ENCODE results near the gene PHKG2.

The PHKG2 gene

DNA sequence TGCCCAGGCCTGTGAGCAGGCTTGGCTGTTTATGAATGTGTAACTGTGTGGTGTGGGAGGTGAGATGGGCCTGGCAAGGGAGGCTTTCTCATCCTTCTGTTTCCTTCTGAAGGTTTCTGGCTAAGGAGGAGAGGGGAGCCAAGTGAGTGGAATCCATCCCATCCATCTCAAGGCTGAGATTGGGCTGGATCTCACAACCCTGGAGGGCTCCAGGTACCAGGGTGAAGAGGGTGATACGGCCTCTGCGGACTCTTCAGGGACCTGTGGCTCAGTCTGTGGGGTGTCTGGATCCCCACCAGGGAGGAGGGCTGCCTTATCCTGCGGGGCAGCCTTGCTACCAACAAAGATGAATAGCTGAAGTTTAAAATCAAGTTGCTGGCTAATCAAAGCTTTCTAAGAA is 31.8 kb downstream of the PHKG2 start:
- no peaks in the 10 kb centered on the region for H3K9me3 ChIP-seq (ENCODE audit: low read length)
- H3K9ac ChIP-seq (ENCODE audit: low read length), result no peak overlapping the region
- H3K4me3 ChIP-seq (ENCODE audit: low read depth in 1 of 2, low read length in 2 of 2), result no peak overlapping the region
- no peaks in the 10 kb centered on the region for H3K27me3 ChIP-seq (ENCODE audit: control insufficient read depth in 1 of 2, insufficient read depth in 2 of 2, low read length in 2 of 2)
- H3K4me1 ChIP-seq (ENCODE audit: insufficient read depth, low read length), result peaks cover 16% of the 10 kb centered on the region
- no peak overlapping the region for H3K27ac ChIP-seq (ENCODE audit: low read depth, low read length)
- peaks cover 22% of the 10 kb centered on the region for H3K36me3 ChIP-seq (ENCODE audit: insufficient read depth, low read length)

DNA sequence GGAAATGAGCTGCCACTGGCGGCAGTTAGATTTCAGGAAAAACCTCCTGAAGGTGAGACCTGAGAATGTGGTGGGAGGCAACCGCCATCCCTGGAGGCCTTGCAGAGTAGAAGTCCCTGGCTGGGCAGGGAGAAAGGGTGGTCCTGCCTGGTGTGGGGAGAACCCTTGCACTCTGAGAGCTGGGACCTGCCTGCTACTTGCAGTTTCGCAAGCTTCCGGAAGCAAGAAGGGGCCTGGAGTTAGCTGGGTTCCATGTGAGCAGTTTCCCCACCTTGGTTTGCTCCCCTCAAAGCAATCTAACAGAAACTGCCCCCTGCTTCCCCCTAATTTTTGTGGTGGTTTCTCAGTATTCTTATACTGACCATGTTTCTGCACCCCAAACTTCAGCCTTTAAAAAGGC is 32.3 kb downstream of the PHKG2 start:
- H3K4me1 ChIP-seq (ENCODE audit: insufficient read depth, low read length), result peaks cover 20% of the 10 kb centered on the region
- H3K36me3 ChIP-seq (ENCODE audit: insufficient read depth, low read length), result peaks cover 22% of the 10 kb centered on the region
- H3K9ac ChIP-seq (ENCODE audit: low read length), result no peak overlapping the region
- H3K27ac ChIP-seq (ENCODE audit: low read depth, low read length), result no peak overlapping the region
- H3K9me3 ChIP-seq (ENCODE audit: low read length), result no peaks in the 10 kb centered on the region
- H3K27me3 ChIP-seq (ENCODE audit: control insufficient read depth in 1 of 2, insufficient read depth in 2 of 2, low read length in 2 of 2), result no peaks in the 10 kb centered on the region
- H3K4me3 ChIP-seq (ENCODE audit: low read depth in 1 of 2, low read length in 2 of 2), result no peak overlapping the region

DNA sequence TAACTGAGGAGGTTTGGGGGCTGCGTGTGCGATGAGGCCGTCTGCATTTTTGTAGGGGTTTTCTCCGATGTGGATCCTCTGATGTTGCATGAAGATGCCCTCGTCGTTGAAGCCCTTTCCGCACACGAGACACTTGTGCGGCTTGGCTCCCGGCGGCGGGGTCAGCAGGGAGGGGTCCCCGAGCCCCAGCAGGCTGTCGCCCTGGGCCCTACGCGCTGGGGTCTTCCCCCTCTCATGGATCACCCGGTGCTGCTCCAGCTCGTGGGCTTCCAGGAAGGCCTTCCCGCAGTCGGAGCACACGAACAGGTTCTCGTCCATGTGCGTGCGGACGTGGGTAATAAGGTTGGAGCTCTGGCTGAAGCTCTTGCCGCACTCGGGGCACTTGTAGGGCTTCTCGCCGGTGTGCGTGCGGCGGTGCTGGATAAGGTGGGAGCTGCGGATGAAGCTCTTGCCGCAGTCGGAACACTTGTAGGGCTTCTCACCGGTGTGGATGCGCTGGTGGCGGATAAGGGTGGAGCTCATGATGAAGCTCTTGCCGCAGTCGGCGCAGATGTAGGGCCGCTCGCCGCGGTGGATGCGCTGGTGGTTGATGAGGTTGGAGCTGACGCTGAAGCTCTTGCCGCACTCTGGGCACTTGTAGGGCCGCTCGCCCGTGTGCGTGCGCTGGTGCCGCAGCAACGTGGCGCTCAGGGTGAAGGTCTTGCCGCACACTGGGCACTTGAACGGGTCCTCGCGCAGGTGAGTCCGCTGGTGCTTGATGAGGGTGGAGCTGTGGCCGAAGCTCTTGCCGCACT is 34.5 kb downstream of the PHKG2 start:
- Histone ChIP-seq H3K27ac (ENCODE audit: low read depth, low read length) (no peak overlapping the region), H3K4me1 (ENCODE audit: insufficient read depth, low read length) (peaks cover 14% of the 10 kb centered on the region), H3K9me3 (ENCODE audit: low read length) (no peaks in the 10 kb centered on the region), H3K27me3 (ENCODE audit: control insufficient read depth in 1 of 2, insufficient read depth in 2 of 2, low read length in 2 of 2) (no peaks in the 10 kb centered on the region), H3K4me3 (ENCODE audit: low read depth in 1 of 2, low read length in 2 of 2) (no peak overlapping the region), H3K9ac (ENCODE audit: low read length) (no peak overlapping the region), H3K36me3 (ENCODE audit: insufficient read depth, low read length) (peaks cover 22% of the 10 kb centered on the region)

DNA sequence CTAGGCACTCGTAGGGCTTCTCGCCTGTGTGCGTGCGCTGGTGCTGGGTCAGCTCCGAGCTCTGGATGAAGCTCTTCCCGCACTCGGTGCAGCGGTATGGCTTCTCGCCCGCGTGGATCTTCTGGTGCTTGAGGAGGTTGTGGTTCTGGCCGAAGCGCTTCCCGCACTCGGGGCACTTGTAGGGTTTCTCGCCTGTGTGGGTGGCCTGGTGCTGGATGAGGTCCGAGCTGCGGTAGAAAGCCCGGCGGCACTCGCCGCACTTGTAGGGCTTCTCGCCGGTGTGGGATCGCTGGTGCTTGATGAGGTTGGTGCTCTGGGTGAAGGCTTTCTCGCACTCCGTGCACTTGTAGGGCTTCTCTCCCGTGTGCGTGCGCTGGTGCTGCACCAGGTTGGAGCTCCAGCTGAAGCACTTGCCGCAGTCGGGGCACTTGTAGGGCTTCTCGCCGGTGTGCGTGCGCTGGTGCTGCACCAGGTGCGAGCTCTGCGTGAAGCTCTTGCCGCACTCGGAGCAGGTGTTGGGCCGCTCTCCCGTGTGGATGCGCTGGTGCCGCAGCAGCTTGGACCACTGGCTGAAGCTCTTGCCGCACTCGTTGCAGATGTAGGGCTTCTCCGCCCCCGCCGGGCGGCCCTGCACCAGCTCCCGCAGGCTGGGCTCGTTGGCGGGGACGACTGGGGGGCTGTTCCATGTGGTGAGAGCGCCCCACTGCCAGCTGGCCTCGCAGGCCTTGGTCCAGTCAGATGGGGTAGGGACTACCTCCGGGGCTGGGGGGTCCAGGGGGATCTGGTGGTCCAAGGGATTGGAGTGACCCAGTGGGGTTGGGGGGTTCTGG is 35.3 kb downstream of the PHKG2 start:
- no peak overlapping the region for H3K4me3 ChIP-seq (ENCODE audit: low read depth in 1 of 2, low read length in 2 of 2)
- no peak overlapping the region for H3K27ac ChIP-seq (ENCODE audit: low read depth, low read length)
- no peaks in the 10 kb centered on the region for H3K9me3 ChIP-seq (ENCODE audit: low read length)
- H3K27me3 ChIP-seq (ENCODE audit: control insufficient read depth in 1 of 2, insufficient read depth in 2 of 2, low read length in 2 of 2), result no peaks in the 10 kb centered on the region
- H3K9ac ChIP-seq (ENCODE audit: low read length), result no peak overlapping the region
- peaks cover 18% of the 10 kb centered on the region for H3K4me1 ChIP-seq (ENCODE audit: insufficient read depth, low read length)
- peaks cover 22% of the 10 kb centered on the region for H3K36me3 ChIP-seq (ENCODE audit: insufficient read depth, low read length)

DNA sequence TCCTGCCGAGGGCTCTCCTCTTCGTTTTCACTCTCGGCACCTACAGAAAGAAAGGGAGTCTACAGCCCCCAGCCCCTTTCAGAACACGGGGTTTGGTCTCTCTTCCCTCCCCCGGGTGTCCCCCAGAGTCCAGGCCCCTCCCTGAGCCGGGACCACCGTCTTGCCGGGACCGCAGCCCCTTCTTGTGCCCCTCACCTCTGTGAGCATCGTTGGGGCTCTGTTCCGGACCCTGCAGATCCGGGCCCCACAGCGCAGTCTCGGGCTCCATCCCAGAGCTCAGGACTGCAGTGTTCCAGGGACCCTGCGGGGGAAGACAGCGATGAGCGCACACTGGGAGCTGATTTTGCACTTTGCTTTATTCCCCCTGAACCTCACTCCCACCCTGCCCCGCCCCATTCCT is 36.0 kb downstream of the PHKG2 start:
- Histone ChIP-seq H3K9me3 (ENCODE audit: low read length) (no peaks in the 10 kb centered on the region), H3K4me1 (ENCODE audit: insufficient read depth, low read length) (peaks cover 18% of the 10 kb centered on the region), H3K4me3 (ENCODE audit: low read depth in 1 of 2, low read length in 2 of 2) (no peak overlapping the region)

DNA sequence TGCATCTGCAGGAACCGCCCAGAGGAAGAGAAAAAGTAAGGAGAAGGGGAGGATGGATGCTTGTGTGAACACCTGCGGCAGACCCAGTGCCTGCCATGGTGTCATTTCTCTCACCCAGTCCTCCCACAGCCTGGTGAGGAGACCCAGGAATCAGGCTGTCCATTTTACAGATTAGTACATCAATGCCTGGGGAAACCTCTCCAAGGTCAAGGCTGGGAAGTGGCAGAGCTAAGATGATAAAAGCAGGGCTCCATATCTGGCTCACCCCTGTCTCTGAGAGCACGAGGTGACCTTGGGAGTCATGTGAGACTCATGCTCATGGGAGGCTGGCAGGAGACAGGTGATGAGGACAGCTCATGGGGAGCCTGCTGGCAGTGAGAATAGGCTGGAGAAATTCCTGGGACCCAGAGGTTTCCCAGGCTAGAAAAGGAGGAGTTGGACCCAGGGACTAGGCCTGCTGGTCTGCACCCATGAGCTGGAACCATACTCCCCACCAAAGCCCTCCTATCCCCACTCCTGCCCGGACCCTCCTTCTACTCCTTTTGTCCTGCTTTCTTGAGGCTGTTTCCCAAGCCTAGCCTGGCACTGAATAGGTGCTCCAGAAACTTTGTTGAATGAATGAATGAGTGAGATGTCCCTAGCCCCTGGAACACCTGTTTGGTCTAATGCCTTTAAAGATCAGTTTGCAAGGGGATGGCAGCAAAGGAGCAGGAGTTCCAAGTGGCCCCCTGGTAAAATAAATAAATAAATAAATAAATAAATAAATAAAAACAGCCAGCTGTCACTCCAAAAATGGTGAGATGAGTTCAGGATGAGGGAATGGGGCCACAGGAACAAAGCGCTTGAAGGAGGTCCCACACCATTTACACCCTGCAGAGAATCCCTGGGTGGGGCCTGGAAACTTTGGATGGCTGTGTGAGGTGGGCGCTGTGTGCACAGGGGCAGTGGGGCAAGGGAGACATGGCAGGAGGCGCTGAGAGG is 37.2 kb downstream of the PHKG2 start:
- Histone ChIP-seq H3K36me3 (ENCODE audit: insufficient read depth, low read length) (peaks cover 22% of the 10 kb centered on the region), H3K27ac (ENCODE audit: low read depth, low read length) (no peak overlapping the region), H3K4me3 (ENCODE audit: low read depth in 1 of 2, low read length in 2 of 2) (peak overlapping the region; percentile 58 to 85), H3K27me3 (ENCODE audit: control insufficient read depth in 1 of 2, insufficient read depth in 2 of 2, low read length in 2 of 2) (no peaks in the 10 kb centered on the region), H3K9ac (ENCODE audit: low read length) (peak overlapping the region; percentile 70), H3K4me1 (ENCODE audit: insufficient read depth, low read length) (peaks cover 18% of the 10 kb centered on the region), H3K9me3 (ENCODE audit: low read length) (no peaks in the 10 kb centered on the region)

More for the DNA sequence above, 36.0 kb downstream of the PHKG2 start:
- Histone ChIP-seq H3K36me3 (ENCODE audit: insufficient read depth, low read length) (peaks cover 22% of the 10 kb centered on the region), H3K27ac (ENCODE audit: low read depth, low read length) (no peak overlapping the region), H3K27me3 (ENCODE audit: control insufficient read depth in 1 of 2, insufficient read depth in 2 of 2, low read length in 2 of 2) (no peaks in the 10 kb centered on the region), H3K9ac (ENCODE audit: low read length) (no peak overlapping the region)

DNA sequence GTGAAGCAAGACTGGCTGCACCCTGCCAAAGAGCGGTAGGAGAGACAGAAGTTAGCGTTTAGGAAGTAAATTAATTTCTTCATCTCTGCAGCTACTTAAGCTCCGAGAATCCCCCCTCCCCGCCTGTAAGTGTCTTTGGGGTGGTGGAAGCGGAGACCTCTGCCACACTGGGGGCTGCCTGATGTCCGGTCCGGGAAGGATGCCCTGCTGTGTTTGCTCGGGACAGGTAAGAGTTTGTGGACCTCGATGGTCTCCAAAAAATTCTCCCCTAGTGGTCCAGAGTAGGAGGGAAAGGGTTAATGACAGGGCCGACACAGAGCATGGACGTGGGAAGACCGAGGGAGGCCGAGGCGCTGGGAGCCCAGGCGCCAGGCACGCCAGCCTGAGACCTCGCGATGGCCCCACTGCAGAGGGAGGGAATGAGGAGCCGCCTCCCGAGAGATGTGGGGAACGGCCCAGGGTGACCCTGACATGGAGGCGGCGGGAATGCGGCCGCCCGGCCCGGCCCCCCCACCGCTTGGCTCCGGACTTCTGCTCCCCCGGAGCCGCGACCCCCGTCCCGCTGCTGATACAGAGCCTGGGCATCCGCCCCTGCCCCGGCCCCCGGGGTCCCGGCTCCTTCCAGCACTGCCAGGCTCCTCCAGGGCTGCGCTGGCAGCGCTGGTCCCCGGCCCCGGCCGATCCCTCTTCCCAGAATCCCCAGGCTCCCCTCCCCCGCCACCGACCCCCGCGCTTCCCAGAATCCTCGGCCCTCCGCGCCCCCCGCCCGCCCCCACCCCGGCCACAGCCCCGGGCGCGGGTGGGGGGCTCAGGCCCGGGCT is 38.1 kb downstream of the PHKG2 start:
- peaks cover 18% of the 10 kb centered on the region for H3K4me1 ChIP-seq (ENCODE audit: insufficient read depth, low read length)
- H3K9ac ChIP-seq (ENCODE audit: low read length), result peak overlapping the region; percentile 70
- peak overlapping the region; percentile 93 for H3K27ac ChIP-seq (ENCODE audit: low read depth, low read length)
- peaks cover 21% of the 10 kb centered on the region for H3K36me3 ChIP-seq (ENCODE audit: insufficient read depth, low read length)
- H3K27me3 ChIP-seq (ENCODE audit: control insufficient read depth in 1 of 2, insufficient read depth in 2 of 2, low read length in 2 of 2), result no peaks in the 10 kb centered on the region
- H3K9me3 ChIP-seq (ENCODE audit: low read length), result no peaks in the 10 kb centered on the region
- peak overlapping the region; percentile 85 to 92 for H3K4me3 ChIP-seq (ENCODE audit: low read depth in 1 of 2, low read length in 2 of 2)

DNA sequence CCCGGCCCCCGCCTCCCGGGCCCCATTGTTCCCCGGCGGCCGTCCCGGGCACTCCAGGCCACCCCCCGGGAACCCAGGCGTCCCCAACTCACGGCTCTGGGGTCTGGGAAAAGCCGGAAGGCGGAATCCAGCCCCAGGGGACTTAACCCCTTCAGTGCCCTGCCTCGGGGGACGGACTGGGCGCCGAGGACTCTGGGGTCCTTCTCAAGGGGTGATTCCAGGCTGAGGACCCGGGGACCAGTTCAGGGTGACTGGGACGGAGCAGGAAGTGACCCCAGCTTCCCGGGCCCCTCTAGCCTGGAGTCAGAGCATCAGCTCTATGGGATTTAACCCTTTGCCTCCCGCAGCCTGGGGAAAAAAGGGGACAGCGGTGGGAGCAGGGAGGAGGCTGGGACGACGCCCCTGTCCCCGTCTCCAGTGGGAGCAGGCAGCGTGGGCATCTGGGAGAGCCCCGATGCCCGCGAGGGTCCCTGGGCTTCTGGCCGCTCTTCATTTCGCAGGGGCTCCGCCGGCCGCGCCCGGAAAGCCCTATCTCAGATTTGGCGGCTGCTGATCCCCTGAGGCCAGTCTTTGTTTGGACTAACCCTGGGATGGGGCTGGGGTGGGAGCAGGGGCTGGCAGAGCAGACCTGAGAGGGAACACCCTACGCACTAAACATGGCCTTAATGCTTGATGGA is 38.8 kb downstream of the PHKG2 start, which contains the start of gene ZNF629:
ZNF629 (minus strand) TSS at position 270 of the 677 bp plus-strand sequence. CDS start 2,723 bp downstream, outside the sequence.
- peaks cover 18% of the 10 kb centered on the region for H3K4me1 ChIP-seq (ENCODE audit: insufficient read depth, low read length)
- no peaks in the 10 kb centered on the region for H3K9me3 ChIP-seq (ENCODE audit: low read length)
- H3K27ac ChIP-seq (ENCODE audit: low read depth, low read length), result peak within 1 kb of the TSS; percentile 93
- H3K4me3 ChIP-seq (ENCODE audit: low read depth in 1 of 2, low read length in 2 of 2), result peak within 1 kb of the TSS; percentile 85 to 92
- peaks cover 14% of the 10 kb centered on the region for H3K36me3 ChIP-seq (ENCODE audit: insufficient read depth, low read length)
- no peaks in the 10 kb centered on the region for H3K27me3 ChIP-seq (ENCODE audit: control insufficient read depth in 1 of 2, insufficient read depth in 2 of 2, low read length in 2 of 2)
- H3K9ac ChIP-seq (ENCODE audit: low read length), result peak within 1 kb of the TSS; percentile 70

DNA sequence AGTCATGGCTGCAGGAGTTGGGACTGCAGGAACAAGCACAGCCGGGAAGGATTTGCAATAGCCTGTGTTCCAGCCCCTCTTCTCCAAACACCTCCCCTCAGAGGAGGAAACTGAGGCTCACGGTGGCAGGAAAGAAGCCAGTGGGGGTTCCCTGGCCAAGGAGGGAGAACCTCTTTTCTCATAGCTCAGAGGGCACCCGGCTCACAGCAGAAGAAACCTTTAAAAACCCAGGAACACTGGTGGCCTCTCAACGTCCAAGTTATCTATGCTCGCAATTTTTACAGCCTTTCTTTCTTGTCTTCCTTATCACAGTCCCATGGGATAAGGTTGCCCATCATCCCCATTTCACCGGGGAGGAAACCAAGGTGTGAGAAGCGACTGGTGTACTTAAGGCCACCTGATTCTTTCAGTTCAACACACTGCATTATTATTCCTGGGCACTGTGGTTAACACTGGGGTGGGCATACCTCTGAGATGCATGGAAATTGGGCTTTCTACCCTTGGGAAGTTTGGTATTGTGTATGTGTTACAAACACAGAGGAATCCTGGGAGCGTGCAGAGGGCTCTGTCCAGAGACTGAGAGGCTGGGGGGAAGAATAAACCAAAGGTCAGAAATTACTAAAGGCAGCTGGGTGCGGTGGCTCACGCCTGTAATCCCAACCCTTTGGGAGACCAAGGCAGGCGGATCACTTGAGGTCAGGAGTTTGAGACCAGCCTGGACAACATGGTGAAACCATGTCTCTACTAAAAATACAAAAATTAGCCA is 39.6 kb downstream of the PHKG2 start:
- Histone ChIP-seq H3K4me3 (ENCODE audit: low read depth in 1 of 2, low read length in 2 of 2) (peak overlapping the region; percentile 85 to 92), H3K4me1 (ENCODE audit: insufficient read depth, low read length) (peaks cover 18% of the 10 kb centered on the region), H3K36me3 (ENCODE audit: insufficient read depth, low read length) (peaks cover 7% of the 10 kb centered on the region), H3K27me3 (ENCODE audit: control insufficient read depth in 1 of 2, insufficient read depth in 2 of 2, low read length in 2 of 2) (no peaks in the 10 kb centered on the region), H3K9me3 (ENCODE audit: low read length) (no peaks in the 10 kb centered on the region), H3K27ac (ENCODE audit: low read depth, low read length) (peak overlapping the region; percentile 93), H3K9ac (ENCODE audit: low read length) (peak overlapping the region; percentile 68)
